HG03159 (cell line): ENCODE data around the gene ADCK2.
"Not testable (repeated sequence)": the region's sequence is repeated elsewhere in the genome, so short reads cannot be mapped to it uniquely, and the experiment has no call there.

Experiments used
- ATAC-seq: cut with Tn5 transposase; IDR thresholded peaks from one replicate; pipeline ENCODE4 v1.9.1; 2021; ENCODE audit warnings: mild to moderate bottlenecking, moderate library complexity; ENCODE audit not compliant: unreplicated experiment

Gene ADCK2

GRCh38 chr7:140673774-140674155 is 1.0 kb downstream of the ADCK2 start:
- ATAC-seq, result no peak

GRCh38 chr7:140674356-140674800 is 1.6 kb downstream of the ADCK2 start:
- ATAC-seq, result peak; percentile 39

GRCh38 chr7:140674899-140675701 is 2.4 kb downstream of the ADCK2 start:
- ATAC-seq, result no peak

- no peak for ATAC-seq
Measured at GRCh38 chr7:140675726-140676125, 3.0 kb downstream of the ADCK2 start.

GRCh38 chr7:140676306-140676705 is 3.6 kb downstream of the ADCK2 start:
- ATAC-seq, result peak; percentile 60

- not testable (repeated sequence) for ATAC-seq
Measured at GRCh38 chr7:140676956-140677355, 4.2 kb downstream of the ADCK2 start.

- ATAC-seq, result no peak
Measured at GRCh38 chr7:140677496-140677895, 4.8 kb downstream of the ADCK2 start.

- ATAC-seq, result no peak
Measured at GRCh38 chr7:140678081-140678815, 5.5 kb downstream of the ADCK2 start.

GRCh38 chr7:140678816-140679130 is 6.0 kb downstream of the ADCK2 start:
- no peak for ATAC-seq

GRCh38 chr7:140679186-140679585 is 6.4 kb downstream of the ADCK2 start:
- ATAC-seq, result no peak

- ATAC-seq, result no peak
Measured at GRCh38 chr7:140680886-140681285, 8.1 kb downstream of the ADCK2 start.

- no peak for ATAC-seq
Measured at GRCh38 chr7:140681766-140682165, 9.0 kb downstream of the ADCK2 start.

- ATAC-seq, result no peak
Measured at GRCh38 chr7:140683657-140684056, 10.9 kb downstream of the ADCK2 start.

GRCh38 chr7:140684066-140684950 is 11.6 kb downstream of the ADCK2 start:
- no peak for ATAC-seq

GRCh38 chr7:140685407-140686087 is 12.8 kb downstream of the ADCK2 start:
- no peak for ATAC-seq

GRCh38 chr7:140686921-140687320 is 14.2 kb downstream of the ADCK2 start:
- ATAC-seq, result no peak

GRCh38 chr7:140688341-140688740 is 15.6 kb downstream of the ADCK2 start:
- no peak for ATAC-seq

- ATAC-seq, result no peak
Measured at GRCh38 chr7:140689199-140690152, 16.7 kb downstream of the ADCK2 start.

GRCh38 chr7:140691376-140692045 is 18.8 kb downstream of the ADCK2 start:
- no peak for ATAC-seq
